Natural killer cell (primary cell): Measurements from ENCODE around the gene GPR3. TPM values are rescaled to one million over a fixed set of nuclear protein-coding genes. Genes with fewer than 3 reads are reported as not detected.

Source experiments
- ATAC-seq, 3 donors: fragments of 150-1000 bp in 2 of 3; fragments of 200-7000 bp in 1 of 3; cut with Tn5 transposase; 1 replicate in 1 of 3; 2 replicates in 2 of 3; pipeline ENCODE4 v1.10.0; 2021; ENCODE audit warnings: mild to moderate bottlenecking in 2 of 3, moderate library complexity in 2 of 3
- DNase-seq, 2 donors: peaks; one replicate each; pipeline versions ENCODE4 v3.0.0 to v3.0.0-alpha.2; 2013 to 2021; ENCODE audit warnings: mixed read lengths in 1 of 2
- H3K27ac ChIP-seq: one replicate; pipeline ENCODE4 v1.5.1; 2013; ENCODE audit warnings: mild to moderate bottlenecking, low read length
- H3K27me3 ChIP-seq: one replicate; pipeline ENCODE4 v1.6.1; 2013; ENCODE audit warnings: low read length; ENCODE audit not compliant: control insufficient read depth, insufficient read depth
- H3K36me3 ChIP-seq: one replicate; pipeline ENCODE4 v1.6.1; 2013; ENCODE audit warnings: low read length; ENCODE audit not compliant: control insufficient read depth, insufficient read depth
- H3K4me1 ChIP-seq: one replicate; pipeline ENCODE4 v1.6.1; 2013; ENCODE audit warnings: low read length; ENCODE audit not compliant: control insufficient read depth, insufficient read depth
- H3K4me3 ChIP-seq: one replicate; pipeline ENCODE4 v1.5.1; 2013; ENCODE audit warnings: low read length
- H3K9me3 ChIP-seq: one replicate; pipeline ENCODE4 v1.6.1; 2013; ENCODE audit warnings: low read length; ENCODE audit not compliant: control insufficient read depth, insufficient read depth
- H3K27ac Mint-ChIP-seq, 2 donors: one replicate each; pipeline ENCODE4 v1.8.0; 2022; ENCODE audit warnings: mild to moderate bottlenecking in 2 of 2, mixed read lengths in 2 of 2, moderate library complexity in 1 of 2
- H3K27me3 Mint-ChIP-seq, 2 donors: one replicate each; pipeline ENCODE4 v1.8.0; 2022; ENCODE audit warnings: low read depth in 2 of 2, mixed read lengths in 2 of 2
- H3K36me3 Mint-ChIP-seq: one replicate; pipeline ENCODE4 v1.8.0; 2022; ENCODE audit warnings: mixed read lengths
- H3K4me1 Mint-ChIP-seq, 2 donors: one replicate each; pipeline ENCODE4 v1.8.0; 2022; ENCODE audit warnings: mixed read lengths in 2 of 2
- H3K4me3 Mint-ChIP-seq: one replicate; pipeline ENCODE4 v1.8.0; 2022; ENCODE audit warnings: mild to moderate bottlenecking, moderate library complexity, mixed read lengths
- H3K9me3 Mint-ChIP-seq, 2 donors: one replicate each; pipeline ENCODE4 v1.8.0; 2022; ENCODE audit warnings: mixed read lengths in 2 of 2
- CTCF ChIP-seq: fragments of 200-600 bp; IDR thresholded peaks from one replicate; pipeline ENCODE4 v1.8.0; 2022; ENCODE audit warnings: antibody characterized with exemption
- WGBS: methylation state at CpG from one replicate; pipeline ENCODE4 v1.1.7; 2013; ENCODE audit warnings: missing lambda C conversion rate; ENCODE audit not compliant: insufficient coverage; 5-methylcytosine and 5-hydroxymethylcytosine counted together
- intact Hi-C: fragments of 100-400 bp; cut with micrococcal nuclease; formaldehyde crosslinking; loops from one replicate; pipeline ENCODE4 v1.14.2; 2022
- total RNA-seq, 4 donors: library from RNA; stranded (reverse); fragments of 120-200 nt in 1 of 4; gene quantifications; one replicate each; pipeline versions ENCODE4 v1.2.3 to v1.2.4, GENCODE V29; 2013 to 2022

GPR3 gene
- total RNA-seq, 3 donors from 2014 or later (not counting 1 experiment from before 2014, with no cell fraction given) = 0.39 to 0.87 (median 0.60) TPM

GRCh38 chr1:27438621-27439061 lies 46.2 kb downstream of the GPR3 start:
- H3K27ac Mint-ChIP-seq = peak overlapping the region; percentile 61 to 88
- peaks cover 60 to 61% of the 10 kb centered on the region in 2 donors for H3K4me1 Mint-ChIP-seq
- DNase-seq (no peak), ATAC-seq (no peak)
- no peaks in the 10 kb centered on the region for H3K36me3 Mint-ChIP-seq
- H3K9me3 Mint-ChIP-seq = no peaks in the 10 kb centered on the region
- H3K27me3 Mint-ChIP-seq = no peaks in the 10 kb centered on the region
- Histone ChIP-seq H3K27ac (peak overlapping the region; percentile 6), H3K4me1 (peaks cover 31% of the 10 kb centered on the region), H3K4me3 (no peak overlapping the region), H3K9me3 (no peaks in the 10 kb centered on the region), H3K36me3 (no peaks in the 10 kb centered on the region), H3K27me3 (no peaks in the 10 kb centered on the region)
- intact Hi-C loops = no loop called here
- TF ChIP-seq CTCF = no peak
- no CpG with 5 or more reads among the region's 1 CpG for WGBS
- peak overlapping the region; percentile 10 for H3K4me3 Mint-ChIP-seq

DNA sequence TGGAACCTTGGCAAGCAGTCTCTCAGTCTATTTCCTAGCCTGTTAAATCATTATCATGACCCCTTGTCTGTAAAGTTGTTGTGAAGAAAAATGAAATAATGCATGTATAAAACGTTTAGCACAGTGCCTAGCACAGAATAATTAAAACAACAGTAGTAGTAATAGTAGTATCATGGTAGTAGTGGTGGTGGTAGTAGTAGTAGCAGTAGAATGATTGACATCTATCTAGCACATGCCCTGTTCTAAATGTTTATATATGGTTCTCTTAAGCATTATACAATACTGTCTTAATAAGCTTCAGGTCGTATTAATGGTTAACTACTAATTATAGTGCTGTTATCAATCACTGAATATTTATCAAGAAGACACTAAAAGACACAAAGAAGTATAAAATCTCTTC lies 46.7 kb downstream of the GPR3 start:
- Histone ChIP-seq H3K27ac (peak overlapping the region; percentile 6), H3K4me3 (no peak overlapping the region), H3K27me3 (no peaks in the 10 kb centered on the region), H3K9me3 (no peaks in the 10 kb centered on the region), H3K36me3 (no peaks in the 10 kb centered on the region), H3K4me1 (peaks cover 29% of the 10 kb centered on the region)
- Mint-ChIP-seq H3K27me3 (no peaks in the 10 kb centered on the region), H3K4me3 (no peak overlapping the region), H3K27ac (peak overlapping the region; percentile 61 to 88), H3K9me3 (no peaks in the 10 kb centered on the region), H3K4me1 (peaks cover 56 to 61% of the 10 kb centered on the region in 2 donors), H3K36me3 (no peaks in the 10 kb centered on the region)
- no CpG with 5 or more reads among the region's 2 CpGs for WGBS
- TF ChIP-seq CTCF = no peak
- no peak for DNase-seq
- intact Hi-C loops = no loop called here
- ATAC-seq = no peak

DNA sequence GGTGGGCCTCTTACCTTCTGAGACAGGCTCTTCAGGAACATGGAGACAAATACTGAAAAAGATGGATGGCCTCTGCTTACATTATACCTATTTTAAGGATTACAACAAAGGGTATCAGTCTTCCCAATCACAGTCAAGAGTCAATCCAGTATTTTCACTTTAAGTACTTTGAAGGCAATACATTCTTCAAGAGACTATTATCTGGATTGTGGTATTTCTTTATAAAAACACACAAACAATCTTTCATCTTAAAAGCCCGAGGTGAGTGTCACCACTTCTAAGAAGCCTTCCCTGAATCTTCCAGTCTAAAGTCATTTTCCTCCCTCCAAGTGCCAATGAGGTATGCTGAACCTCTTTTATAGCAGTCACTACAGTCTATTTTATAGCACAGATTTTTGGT lies 52.2 kb downstream of the GPR3 start:
- H3K27ac ChIP-seq = no peak overlapping the region
- DNase-seq (no peak), ATAC-seq (no peak)
- H3K4me3 ChIP-seq = no peak overlapping the region
- Mint-ChIP-seq H3K9me3 (no peaks in the 10 kb centered on the region), H3K27ac (peak overlapping the region; percentile 54 to 71), H3K27me3 (no peaks in the 10 kb centered on the region), H3K4me3 (no peak overlapping the region), H3K4me1 (peaks cover 23 to 47% of the 10 kb centered on the region in 2 donors), H3K36me3 (no peaks in the 10 kb centered on the region)
- no peaks in the 10 kb centered on the region for H3K9me3 ChIP-seq
- no peaks in the 10 kb centered on the region for H3K27me3 ChIP-seq
- intact Hi-C loops = no loop called here
- no peaks in the 10 kb centered on the region for H3K4me1 ChIP-seq
- H3K36me3 ChIP-seq = peaks cover 10% of the 10 kb centered on the region
- 18% methylated on average over 1 of the region's 1 CpG for WGBS
- TF ChIP-seq CTCF = no peak

Other genes starting within 250 kb of the GPR3 start
- 10 to 100 TPM; 26.5 to 37.4 (median 29.4) TPM for gene SLC9A1, start 237.5 kb upstream of the GPR3 start, total RNA-seq
- 10 to 100 TPM; 68.9 to 82.0 (median 81.7) TPM for gene WDTC1, start 158.0 kb upstream of the GPR3 start, total RNA-seq
- gene TMEM222, start 70.5 kb upstream of the GPR3 start, total RNA-seq = 10 to 100 TPM; 34.9 to 41.2 (median 37.3) TPM
- gene SYTL1, start 50.6 kb upstream of the GPR3 start, total RNA-seq = 100 to 1,000 TPM; 244 to 312 (median 273) TPM
- 10 to 100 TPM in 2 of 3 donors, 1 to 10 TPM in 1; 8.2 to 15.1 (median 12.1) TPM for gene MAP3K6, start 25.7 kb upstream of the GPR3 start, total RNA-seq
- not detected for gene FCN3, start 17.8 kb upstream of the GPR3 start, total RNA-seq
- under 1 TPM in 1 of 3 donors, not detected in 2; 0.40 TPM for gene CD164L2, start 9.3 kb upstream of the GPR3 start, total RNA-seq
- gene WASF2, start 97.5 kb downstream of the GPR3 start, total RNA-seq = 100 to 1,000 TPM; 137 to 153 (median 143) TPM
- gene AHDC1, start 211.5 kb downstream of the GPR3 start, total RNA-seq = 10 to 100 TPM; 39.6 to 67.0 (median 47.0) TPM
- 100 to 1,000 TPM; 353 to 452 (median 362) TPM for gene FGR, start 242.6 kb downstream of the GPR3 start, total RNA-seq